Adrenal gland (tissue), 12 donors: ENCODE measurements around the gene KCNA3. TPM values are rescaled to one million over a fixed set of nuclear protein-coding genes. Genes with fewer than 3 reads are reported as not detected.

Experiments used
- DNase-seq, 7 donors: peaks; one replicate each; pipeline ENCODE4 v3.0.0-alpha.2; 2019 to 2020
- H3K27ac ChIP-seq, 5 donors: fragments of 200-600 bp; sonication (generic) in 4 of 5; 1 replicate in 3 of 5; 2 replicates in 2 of 5; pipeline versions ENCODE4 v1.5.1 to v1.8.0; 2016 to 2020; ENCODE audit warnings: mild to moderate bottlenecking in 1 of 5
- H3K27me3 ChIP-seq: fragments of 200-600 bp; 2 replicates; pipeline ENCODE4 v1.8.0; 2021
- H3K36me3 ChIP-seq, 2 donors: fragments of 200-600 bp; replicated peaks in 1 of 2; 1 replicate in 1 of 2; 2 replicates in 1 of 2; pipeline versions ENCODE4 v1.5.1 to v1.8.0; 2018 to 2022
- H3K4me1 ChIP-seq, 2 donors: fragments of 200-600 bp; replicated peaks in 1 of 2; 1 replicate in 1 of 2; 2 replicates in 1 of 2; pipeline versions ENCODE4 v1.5.1 to v1.8.0; 2018 to 2021
- H3K4me3 ChIP-seq, 4 donors: fragments of 200-600 bp; sonication (generic) in 3 of 4; one replicate each; pipeline ENCODE4 v1.5.1; 2016 to 2018
- H3K9me3 ChIP-seq, 3 donors: fragments of 200-600 bp; sonication (generic) in 1 of 3; replicated peaks in 1 of 3; 1 replicate in 2 of 3; 2 replicates in 1 of 3; pipeline versions ENCODE4 v1.5.1 to v1.8.0; 2016 to 2021
- CTCF ChIP-seq, 6 experiments: fragments of 450-650 bp in 4 of 6; fragments of 200-600 bp in 2 of 6; sonication (generic) in 1 of 6; IDR thresholded peaks; 1 replicate in 5 of 6; 2 replicates in 1 of 6; pipeline versions ENCODE4 v1.5.1 to v1.8.0; 2016 to 2021; ENCODE audit warnings: antibody characterized with exemption in 6 of 6, mild to moderate bottlenecking in 2 of 6, moderate library complexity in 1 of 6
- POLR2A ChIP-seq, 2 donors: fragments of 450-650 bp; IDR thresholded peaks; one replicate each; pipeline ENCODE4 v1.6.1; 2017; ENCODE audit warnings: antibody characterized with exemption in 2 of 2, mild to moderate bottlenecking in 2 of 2, moderate library complexity in 1 of 2
- WGBS, 4 donors: extraction: QIAGEN DNeasy Blood & Tissue Kit in 2 of 4; methylation state at CpG; one replicate each; pipeline versions ENCODE4 v1.1.5 to v1.1.7; 2013 to 2017; 5-methylcytosine and 5-hydroxymethylcytosine counted together
- intact Hi-C, 2 donors: fragments of 100-400 bp; cut with DNase I; formaldehyde crosslinking; loops; one replicate each; pipeline versions ENCODE4 v1.14.1 to v1.15.0; 2022 to 2023
- polyA plus RNA-seq, 3 donors: library from polyadenylated mRNA; stranded (reverse); fragments of 200-250 nt in 2 of 3; fragments of 350-450 nt in 1 of 3; fragmentation: Illumina TruSeq in 1 of 3; extraction: RNeasy Lipid Tissue Mini Kit (QIAGEN cat#74804) in 1 of 3; gene quantifications; one replicate each; pipeline ENCODE4 v1.2.3, GENCODE V29; 2013 to 2014
- total RNA-seq, 9 donors: library from RNA; depleted of rRNA in 4 of 9; stranded (reverse); fragments of >200 nt in 4 of 9; fragments of 120-200 nt in 1 of 9; fragmentation: NEBNext Ultra II Directional in 1 of 9; extraction: Animal tissue kit (Norgen Biotek cat#: 25700) in 1 of 9; gene quantifications; one replicate each; pipeline versions ENCODE4 v1.1.0 to v1.2.4, GENCODE V29; 2013 to 2023
- donor health status: healthy with polysubstance abuse.
- donor health status: Bipolar disorder and iron deficiency.
- donor health status: DM: yes; HTN: yes; CAD: no.
- donor health status: DM: no; HTN: no; CAD: no.
- donor health status: DM: no; HTN: no; CAD: no.
- donor health status: DM: yes; HTN: yes; CAD: no.

The KCNA3 gene
- total and polyA plus RNA-seq, 12 donors = 0.07 to 1.9 (median 0.52) TPM

GRCh38 chr1:110707232-110707631 lies 32.5 kb upstream of the KCNA3 start:
- Histone ChIP-seq H3K4me3 (no peak overlapping the region), H3K9me3 (no peaks in the 10 kb centered on the region), H3K4me1 (no peaks in the 10 kb centered on the region), H3K27me3 (no peaks in the 10 kb centered on the region), H3K27ac (no peak overlapping the region), H3K36me3 (no peaks in the 10 kb centered on the region)
- no peak for TF ChIP-seq CTCF (IDR thresholded peaks at IDR 0.05)
- no peak for TF ChIP-seq POLR2A (IDR thresholded peaks at IDR 0.05)
- DNase-seq = no peak
- intact Hi-C loops = no loop called here
- WGBS, 4 donors = 56 to 84% (median 67%) methylated on average over 2 of the region's 2 CpGs

- TF ChIP-seq POLR2A (IDR thresholded peaks at IDR 0.05) = no peak
- no peak for TF ChIP-seq CTCF (IDR thresholded peaks at IDR 0.05)
- no peaks in the 10 kb centered on the region for H3K4me1 ChIP-seq
- 45 to 71% (median 63%) methylated on average over 1 of the region's 1 CpG for WGBS, 4 donors
Measured at GRCh38 chr1:110706621-110707020, 31.9 kb upstream of the KCNA3 start.

GRCh38 chr1:110702260-110702659 lies 27.5 kb upstream of the KCNA3 start:
- no peak for DNase-seq
- H3K27ac ChIP-seq = no peak overlapping the region
- H3K9me3 ChIP-seq = no peaks in the 10 kb centered on the region
- intact Hi-C loops = no loop called here
- no peak overlapping the region for H3K4me3 ChIP-seq
- TF ChIP-seq POLR2A (IDR thresholded peaks at IDR 0.05) = no peak
- TF ChIP-seq CTCF (IDR thresholded peaks at IDR 0.05) = no peak
- no peaks in the 10 kb centered on the region for H3K36me3 ChIP-seq
- WGBS, 4 donors = 63 to 76% (median 71%) methylated on average over 1 of the region's 1 CpG
- H3K4me1 ChIP-seq = no peaks in the 10 kb centered on the region
- no peaks in the 10 kb centered on the region for H3K27me3 ChIP-seq

More at GRCh38 chr1:110706621-110707020, 31.9 kb upstream of the KCNA3 start:
- Histone ChIP-seq H3K36me3 (no peaks in the 10 kb centered on the region), H3K27ac (no peak overlapping the region), H3K9me3 (no peaks in the 10 kb centered on the region), H3K4me3 (no peak overlapping the region), H3K27me3 (no peaks in the 10 kb centered on the region)
- intact Hi-C loops = no loop called here
- DNase-seq = no peak

GRCh38 chr1:110700767-110701166 lies 26.0 kb upstream of the KCNA3 start:
- Histone ChIP-seq H3K36me3 (no peaks in the 10 kb centered on the region), H3K27me3 (no peaks in the 10 kb centered on the region), H3K9me3 (no peaks in the 10 kb centered on the region), H3K4me1 (no peaks in the 10 kb centered on the region), H3K4me3 (no peak overlapping the region), H3K27ac (no peak overlapping the region)
- DNase-seq = no peak
- intact Hi-C loops = no loop called here
- WGBS, 4 donors = 60 to 75% (median 67%) methylated on average over 1 to 2 of the region's 2 CpGs
- TF ChIP-seq POLR2A (IDR thresholded peaks at IDR 0.05) (no peak), CTCF (IDR thresholded peaks at IDR 0.05) (no peak)
